ENCODE results near the gene SMIM31.

The SMIM31 gene

GRCh38 chr4:164753873-164754488 lies at the start of gene SMIM31:
TSS of gene SMIM31 (plus strand) at chr4:164754131. CDS start at chr4:164770444, 16,313 bp downstream.
- DNase-seq (ENCODE audit: low spot score) = no peak

GRCh38 chr4:164706675-164707074 lies 47.3 kb upstream of the SMIM31 start:
- no peak for DNase-seq (ENCODE audit: low spot score)

- DNase-seq (ENCODE audit: low spot score) = peak; percentile 5
These were observed 37.0 kb upstream of the SMIM31 start for GRCh38 chr4:164716901-164717300.

GRCh38 chr4:164718827-164719226 lies 35.1 kb upstream of the SMIM31 start:
- no peak for DNase-seq (ENCODE audit: low spot score)

GRCh38 chr4:164725066-164725465 lies 28.9 kb upstream of the SMIM31 start:
- no peak for DNase-seq (ENCODE audit: low spot score)

GRCh38 chr4:164730705-164731393 lies 23.1 kb upstream of the SMIM31 start:
- DNase-seq (ENCODE audit: low spot score) = no peak

GRCh38 chr4:164731827-164732474 lies 22.0 kb upstream of the SMIM31 start:
- peak; percentile 30 for DNase-seq (ENCODE audit: low spot score)

- no peak for DNase-seq (ENCODE audit: low spot score)
These were observed 19.4 kb upstream of the SMIM31 start for GRCh38 chr4:164734484-164734883.

GRCh38 chr4:164748375-164748774 lies 5.6 kb upstream of the SMIM31 start:
- DNase-seq (ENCODE audit: low spot score) = no peak

GRCh38 chr4:164755432-164755831 lies 1.5 kb downstream of the SMIM31 start:
- DNase-seq (ENCODE audit: low spot score) = no peak

GRCh38 chr4:164756686-164757085 lies 2.8 kb downstream of the SMIM31 start:
- DNase-seq (ENCODE audit: low spot score) = no peak

GRCh38 chr4:164761241-164761640 lies 7.3 kb downstream of the SMIM31 start:
- no peak for DNase-seq (ENCODE audit: low spot score)

GRCh38 chr4:164761746-164762275 lies 7.9 kb downstream of the SMIM31 start:
- no peak for DNase-seq (ENCODE audit: low spot score)

GRCh38 chr4:164765096-164765495 lies 11.2 kb downstream of the SMIM31 start:
- DNase-seq (ENCODE audit: low spot score) = no peak

- no peak for DNase-seq (ENCODE audit: low spot score)
These were observed 11.9 kb downstream of the SMIM31 start for GRCh38 chr4:164765833-164766232.

GRCh38 chr4:164768516-164768915 lies 14.6 kb downstream of the SMIM31 start:
- no peak for DNase-seq (ENCODE audit: low spot score)

GRCh38 chr4:164770010-164770724 lies 16.2 kb downstream of the SMIM31 start:
- no peak for DNase-seq (ENCODE audit: low spot score)

- DNase-seq (ENCODE audit: low spot score) = no peak
These were observed 17.2 kb downstream of the SMIM31 start for GRCh38 chr4:164771088-164771487.

- no peak for DNase-seq (ENCODE audit: low spot score)
These were observed 18.1 kb downstream of the SMIM31 start for GRCh38 chr4:164772076-164772475.

- DNase-seq (ENCODE audit: low spot score) = no peak
These were observed 25.1 kb downstream of the SMIM31 start for GRCh38 chr4:164779080-164779479.

GRCh38 chr4:164779811-164780216 lies 25.9 kb downstream of the SMIM31 start:
- DNase-seq (ENCODE audit: low spot score) = peak; percentile 19

- no peak for DNase-seq (ENCODE audit: low spot score)
These were observed 26.9 kb downstream of the SMIM31 start for GRCh38 chr4:164780839-164781238.

Data from cerebellar cortex (tissue), 1 donor.